Liver (tissue), 9 donors: ENCODE results near the gene PLXNB1. TPM values are rescaled to one million over a fixed set of nuclear protein-coding genes. Genes with fewer than 3 reads are reported as not detected.
A peak's percentile ranks its signal among the peaks of the same experiment; 100 is the strongest.

Experiments used
- DNase-seq: peaks from one replicate; pipeline ENCODE4 v3.0.0-alpha.2; 2017; ENCODE audit warnings: low spot score
- H3K27ac ChIP-seq, 2 donors: one replicate each; pipeline ENCODE4 v1.7.0; 2013; ENCODE audit warnings: inconsistent platforms in 2 of 2, low read length in 2 of 2, control low read depth in 1 of 2, low read depth in 1 of 2, mild to moderate bottlenecking in 1 of 2
- H3K27me3 ChIP-seq, 4 donors: one replicate each; pipeline versions ENCODE4 v1.6.1 to v1.7.0; 2013; ENCODE audit warnings: low read length in 3 of 4, inconsistent platforms in 1 of 4, mild to moderate bottlenecking in 1 of 4, moderate library complexity in 1 of 4; ENCODE audit not compliant: control insufficient read depth in 4 of 4, insufficient read depth in 4 of 4
- H3K36me3 ChIP-seq, 4 donors: one replicate each; pipeline versions ENCODE4 v1.6.1 to v1.7.0; 2013; ENCODE audit warnings: low read length in 3 of 4, mild to moderate bottlenecking in 3 of 4, low read depth in 1 of 4, moderate library complexity in 1 of 4; ENCODE audit not compliant: control insufficient read depth in 4 of 4, insufficient read depth in 3 of 4
- H3K4me1 ChIP-seq, 4 donors: one replicate each; pipeline versions ENCODE4 v1.6.1 to v1.7.0; 2013; ENCODE audit warnings: low read length in 3 of 4, mild to moderate bottlenecking in 3 of 4, moderate library complexity in 1 of 4; ENCODE audit not compliant: control insufficient read depth in 4 of 4, insufficient read depth in 4 of 4
- H3K4me3 ChIP-seq, 3 donors: one replicate each; pipeline versions ENCODE4 v1.6.1 to v1.7.0; 2013; ENCODE audit warnings: low read length in 3 of 3, control low read depth in 1 of 3, low read depth in 1 of 3, mild to moderate bottlenecking in 1 of 3
- H3K9ac ChIP-seq, 2 donors: one replicate each; pipeline ENCODE4 v1.7.0; 2013; ENCODE audit warnings: low read length in 2 of 2, mild to moderate bottlenecking in 2 of 2, moderate library complexity in 2 of 2, control low read depth in 1 of 2, low read depth in 1 of 2
- H3K9me3 ChIP-seq, 4 donors: one replicate each; pipeline versions ENCODE4 v1.6.1 to v1.7.0; 2013; ENCODE audit warnings: low read length in 3 of 4; ENCODE audit not compliant: control insufficient read depth in 4 of 4
- ATF3 ChIP-seq: IDR thresholded peaks from 2 replicates; pipeline ENCODE4 v1.6.1; 2016; ENCODE audit warnings: antibody characterized with exemption
- CTCF ChIP-seq: fragments of 150-350 bp; IDR thresholded peaks from 2 replicates; pipeline ENCODE4 v1.5.1; 2017; ENCODE audit warnings: improper control_type of control experiment, low read depth, low read length; ENCODE audit not compliant: missing input control
- EGR1 ChIP-seq, 2 donors: IDR thresholded peaks; 2 replicates each; pipeline ENCODE4 v1.6.1; 2016 to 2018; ENCODE audit warnings: antibody characterized with exemption in 2 of 2, low read depth in 2 of 2
- FOXA2 ChIP-seq: IDR thresholded peaks from 2 replicates; pipeline ENCODE4 v1.6.1; 2016; ENCODE audit warnings: antibody characterized with exemption
- GABPA ChIP-seq, 2 donors: IDR thresholded peaks in 1 of 2; conservative IDR thresholded peaks in 1 of 2; 2 replicates each; pipeline ENCODE4 v1.6.1; 2016; ENCODE audit warnings: antibody characterized with exemption in 2 of 2, mild to moderate bottlenecking in 1 of 2, moderate library complexity in 1 of 2
- HNF4A ChIP-seq, 2 donors: conservative IDR thresholded peaks; 2 replicates each; pipeline ENCODE4 v1.6.1; 2016; ENCODE audit warnings: antibody characterized with exemption in 2 of 2, mild to moderate bottlenecking in 2 of 2
- HNF4G ChIP-seq: IDR thresholded peaks from 2 replicates; pipeline ENCODE4 v1.6.1; 2016; ENCODE audit warnings: antibody characterized with exemption
- JUND ChIP-seq, 2 donors: IDR thresholded peaks; 2 replicates each; pipeline ENCODE4 v1.6.1; 2016; ENCODE audit warnings: antibody characterized with exemption in 2 of 2
- NR2F2 ChIP-seq: IDR thresholded peaks from 2 replicates; pipeline ENCODE4 v1.6.1; 2016; ENCODE audit warnings: antibody characterized with exemption
- RAD21 ChIP-seq, 2 donors: IDR thresholded peaks; 2 replicates each; pipeline ENCODE4 v1.6.1; 2016; ENCODE audit warnings: antibody characterized with exemption in 2 of 2, mild to moderate bottlenecking in 2 of 2
- REST ChIP-seq: IDR thresholded peaks from 2 replicates; pipeline ENCODE4 v1.6.1; 2016; ENCODE audit warnings: antibody characterized with exemption, mild to moderate bottlenecking
- RXRA ChIP-seq, 2 donors: IDR thresholded peaks; 2 replicates each; pipeline ENCODE4 v1.6.1; 2017 to 2018; ENCODE audit warnings: antibody characterized with exemption in 2 of 2, mild to moderate bottlenecking in 1 of 2
- SP1 ChIP-seq: IDR thresholded peaks from 2 replicates; pipeline ENCODE4 v1.6.1; 2018; ENCODE audit warnings: antibody characterized with exemption, mild to moderate bottlenecking
- TAF1 ChIP-seq: conservative IDR thresholded peaks from 2 replicates; pipeline ENCODE4 v1.6.1; 2016; ENCODE audit warnings: antibody characterized with exemption, mild to moderate bottlenecking
- YY1 ChIP-seq: IDR thresholded peaks from 2 replicates; pipeline ENCODE4 v1.6.1; 2016; ENCODE audit warnings: antibody characterized with exemption, mild to moderate bottlenecking
- ZBTB33 ChIP-seq: IDR thresholded peaks from 2 replicates; pipeline ENCODE4 v1.6.1; 2016; ENCODE audit warnings: antibody characterized with exemption
- WGBS: extraction: QIAGEN DNeasy Blood & Tissue Kit; methylation state at CpG from one replicate; pipeline ENCODE4 v1.1.7; 2013; 5-methylcytosine and 5-hydroxymethylcytosine counted together
- polyA plus RNA-seq, 2 donors: library from polyadenylated mRNA; stranded (reverse) in 1 of 2; unstranded in 1 of 2; fragments of 200-250 nt in 1 of 2; fragments of >200 nt in 1 of 2; fragmentation: Nextera tagmentation in 1 of 2; extraction: Ambion mirVana in 1 of 2; gene quantifications; one replicate each; pipeline versions ENCODE4 v1.2.1 to v1.2.3, GENCODE V29; 2013 to 2015
- total RNA-seq, 2 donors: library from RNA; depleted of rRNA; stranded (reverse); fragments of >200 nt; gene quantifications; one replicate each; pipeline ENCODE4 v1.2.3, GENCODE V29; 2014
- TF ChIP-seq, protein P1 (sequence below): IDR thresholded peaks from 2 replicates; pipeline ENCODE4 v1.6.1; 2016; ENCODE audit warnings: antibody characterized with exemption
- donor health status: healthy.
- donor health status: healthy.
- donor health status: healthy.
- donor health status: healthy.
- donor health status: healthy.

PLXNB1 gene
- total and polyA plus RNA-seq, 4 donors = 38.1 to 204 (median 72.9) TPM

- TF ChIP-seq REST = no peak
- TF ChIP-seq HNF4A (conservative IDR thresholded peaks at IDR 0.05) = no peak
- no peak for TF ChIP-seq FOXA2
These were observed 5.8 kb downstream of the PLXNB1 start (continued) for GRCh38 chr3:48423883-48424695.

DNA sequence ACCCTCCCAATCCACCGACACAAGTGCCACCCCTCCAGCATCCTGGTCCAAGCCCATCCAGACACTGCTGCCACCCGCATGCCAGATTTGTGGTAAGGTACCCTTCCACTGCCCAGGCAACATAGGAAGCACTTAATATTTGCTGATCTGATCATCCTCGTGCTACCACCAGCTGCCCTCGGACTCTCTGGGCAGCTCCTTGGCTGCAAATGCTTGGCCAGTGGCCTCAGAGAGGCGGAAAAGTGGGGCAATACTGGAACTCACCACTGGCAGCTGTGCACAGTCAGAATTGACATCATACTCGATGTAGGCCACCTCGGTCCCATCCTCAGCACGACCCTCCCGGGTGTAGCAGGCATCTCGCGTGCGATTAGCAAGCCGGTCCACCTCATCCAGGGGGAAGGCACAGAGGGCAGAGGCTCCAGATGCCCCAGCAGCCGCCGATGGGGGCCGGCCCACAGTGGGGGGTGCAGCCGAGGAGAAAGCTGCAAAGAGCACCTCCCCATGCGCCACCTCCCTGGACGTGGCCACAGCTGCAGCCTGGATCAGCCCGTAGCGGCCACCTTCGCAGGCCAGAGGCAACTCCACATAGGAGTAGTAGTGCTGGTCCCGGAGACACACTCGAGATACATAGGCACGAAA, 6.5 kb downstream of the PLXNB1 start:
- peak overlapping the region in 1 of 2 donors; percentile 18 for H3K27ac ChIP-seq
- H3K4me3 ChIP-seq = no peak overlapping the region
- no peak overlapping the region for H3K9ac ChIP-seq
- no peaks in the 10 kb centered on the region for H3K27me3 ChIP-seq
- DNase-seq = no peak
- peaks cover 0 to 19% (median 11%) of the 10 kb centered on the region in 4 donors for H3K36me3 ChIP-seq
- H3K9me3 ChIP-seq = no peaks in the 10 kb centered on the region
- TF ChIP-seq JUND (IDR thresholded peaks at IDR 0.05) = no peak
- TF ChIP-seq SP1 = no peak
- TF ChIP-seq RXRA (IDR thresholded peaks at IDR 0.05) = no peak
- no peak for TF ChIP-seq NR2F2
- TF ChIP-seq HNF4A (conservative IDR thresholded peaks at IDR 0.05) = no peak
- no peak for TF ChIP-seq REST
- TF ChIP-seq ATF3 = no peak
- TF ChIP-seq RAD21 (IDR thresholded peaks at IDR 0.05) = no peak
- no peak for TF ChIP-seq HNF4G
- TF ChIP-seq ZBTB33 = no peak
- no peak for TF ChIP-seq FOXA2
- TF ChIP-seq EGR1 (IDR thresholded peaks at IDR 0.05; ENCODE audit: low read depth in 2 of 2) = no peak
- no peak for TF ChIP-seq YY1
- TF ChIP-seq, protein P1, sequence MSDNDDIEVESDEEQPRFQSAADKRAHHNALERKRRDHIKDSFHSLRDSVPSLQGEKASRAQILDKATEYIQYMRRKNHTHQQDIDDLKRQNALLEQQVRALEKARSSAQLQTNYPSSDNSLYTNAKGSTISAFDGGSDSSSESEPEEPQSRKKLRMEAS = no peak
- no peak for TF ChIP-seq TAF1
- no peak for TF ChIP-seq GABPA (IDR thresholded peaks at IDR 0.05 in 1 of 2, conservative IDR thresholded peaks at IDR 0.05 in 1 of 2)
- no peak for TF ChIP-seq CTCF
- H3K4me1 ChIP-seq = peaks cover 27 to 72% (median 53%) of the 10 kb centered on the region in 4 donors
- 76% methylated on average over 25 of the region's 25 CpGs for WGBS
